Suprapubic skin (tissue), 4 donors: ENCODE measurements around the gene DNAJC19. TPM values are rescaled to one million over a fixed set of nuclear protein-coding genes. Genes with fewer than 3 reads are reported as not detected.

ENCODE experiments used
- DNase-seq, 2 donors: peaks; one replicate each; pipeline ENCODE4 v3.0.0-alpha.2; 2019; ENCODE audit warnings: low spot score in 2 of 2
- H3K27ac ChIP-seq: fragments of 200-600 bp; sonication (generic); one replicate; pipeline ENCODE4 v1.5.1; 2019
- H3K27me3 ChIP-seq: fragments of 200-600 bp; sonication (generic); one replicate; pipeline ENCODE4 v1.5.1; 2019
- H3K36me3 ChIP-seq: fragments of 200-600 bp; sonication (generic); one replicate; pipeline ENCODE4 v1.5.1; 2019
- H3K4me1 ChIP-seq: fragments of 200-600 bp; sonication (generic); one replicate; pipeline ENCODE4 v1.5.1; 2019
- H3K4me3 ChIP-seq: fragments of 200-600 bp; sonication (generic); one replicate; pipeline ENCODE4 v1.5.1; 2019; ENCODE audit warnings: mild to moderate bottlenecking
- H3K9me3 ChIP-seq: fragments of 200-600 bp; sonication (generic); one replicate; pipeline ENCODE4 v1.5.1; 2019
- CTCF ChIP-seq, 2 donors: fragments of 200-600 bp in 1 of 2; fragments of 450-650 bp in 1 of 2; sonication (generic) in 1 of 2; IDR thresholded peaks; one replicate each; pipeline ENCODE4 v1.5.1; 2016 to 2019; ENCODE audit warnings: antibody characterized with exemption in 2 of 2, mild to moderate bottlenecking in 1 of 2, moderate library complexity in 1 of 2
- EP300 ChIP-seq: sonication (generic); formaldehyde crosslinking; IDR thresholded peaks from one replicate; pipeline ENCODE4 v1.6.1; 2017; ENCODE audit warnings: antibody characterized with exemption
- POLR2A ChIP-seq, 2 donors: fragments of 450-650 bp; IDR thresholded peaks; one replicate each; pipeline ENCODE4 v1.6.1; 2017; ENCODE audit warnings: antibody characterized with exemption in 2 of 2, mild to moderate bottlenecking in 2 of 2, moderate library complexity in 2 of 2
- POLR2AphosphoS5 ChIP-seq, 3 donors: sonication (generic); formaldehyde crosslinking; IDR thresholded peaks; one replicate each; pipeline ENCODE4 v1.6.1; 2017; ENCODE audit warnings: antibody characterized with exemption in 3 of 3
- WGBS: methylation state at CpG from one replicate; pipeline ENCODE4 v1.1.5; 2018; 5-methylcytosine and 5-hydroxymethylcytosine counted together
- total RNA-seq, 4 donors: library from RNA; depleted of rRNA; stranded (reverse); fragments of >200 nt; gene quantifications; one replicate each; pipeline ENCODE4 v1.1.0, GENCODE V29; 2016

The DNAJC19 gene
- total RNA-seq = 10 to 100 TPM; 23.8 to 26.7 (median 25.1) TPM

GRCh38 chr3:180989291-180990163, at the start of gene DNAJC19:
Gene DNAJC19, minus strand, starts transcription at chr3:180989736. Its CDS starts 134 bp downstream, at chr3:180989602.
- Histone ChIP-seq H3K27ac (peak within 1 kb of the TSS; percentile 90), H3K4me3 (peak within 1 kb of the TSS; percentile 71), H3K27me3 (no peaks in the 10 kb centered on the region), H3K9me3 (no peaks in the 10 kb centered on the region), H3K36me3 (peaks cover 13% of the 10 kb centered on the region), H3K4me1 (peaks cover 26% of the 10 kb centered on the region)
- TF ChIP-seq EP300 (no peak), POLR2A (IDR thresholded peaks at IDR 0.05) (peak in 1 of 2 donors; percentile 72), POLR2AphosphoS5 (IDR thresholded peaks at IDR 0.05) (peak; percentile 52 to 88 (median 88)), CTCF (IDR thresholded peaks at IDR 0.05) (no peak)
- WGBS = under 1% methylated on average over 43 of the region's 43 CpGs
- DNase-seq = peak; percentile 93 to 95

GRCh38 chr3:181030948-181031347, 41.4 kb upstream of the DNAJC19 start:
- no peak for TF ChIP-seq POLR2A (IDR thresholded peaks at IDR 0.05)
- no peak for TF ChIP-seq POLR2AphosphoS5 (IDR thresholded peaks at IDR 0.05)
- TF ChIP-seq EP300 = no peak
- no peak for TF ChIP-seq CTCF (IDR thresholded peaks at IDR 0.05)
- Histone ChIP-seq H3K36me3 (no peaks in the 10 kb centered on the region), H3K4me1 (no peaks in the 10 kb centered on the region), H3K4me3 (no peak overlapping the region), H3K9me3 (peaks cover 4% of the 10 kb centered on the region), H3K27ac (no peak overlapping the region), H3K27me3 (no peaks in the 10 kb centered on the region)
- no peak for DNase-seq

GRCh38 chr3:181025204-181025603, 35.7 kb upstream of the DNAJC19 start:
- DNase-seq = no peak
- Histone ChIP-seq H3K4me1 (no peaks in the 10 kb centered on the region), H3K4me3 (no peak overlapping the region), H3K36me3 (no peaks in the 10 kb centered on the region), H3K27ac (no peak overlapping the region), H3K27me3 (no peaks in the 10 kb centered on the region), H3K9me3 (peaks cover 23% of the 10 kb centered on the region)
- TF ChIP-seq POLR2AphosphoS5 (IDR thresholded peaks at IDR 0.05) (no peak), POLR2A (IDR thresholded peaks at IDR 0.05) (no peak), CTCF (IDR thresholded peaks at IDR 0.05) (no peak), EP300 (no peak)

- Histone ChIP-seq H3K4me3 (no peak overlapping the region), H3K27ac (no peak overlapping the region), H3K27me3 (no peaks in the 10 kb centered on the region), H3K9me3 (no peaks in the 10 kb centered on the region), H3K36me3 (no peaks in the 10 kb centered on the region), H3K4me1 (no peaks in the 10 kb centered on the region)
- 52% methylated on average over 2 of the region's 2 CpGs for WGBS
- no peak for TF ChIP-seq CTCF (IDR thresholded peaks at IDR 0.05)
- TF ChIP-seq POLR2AphosphoS5 (IDR thresholded peaks at IDR 0.05) = no peak
- TF ChIP-seq EP300 = no peak
- TF ChIP-seq POLR2A (IDR thresholded peaks at IDR 0.05) = no peak
- no peak for DNase-seq
Observed at GRCh38 chr3:181017690-181018089, 28.2 kb upstream of the DNAJC19 start.

- no peak overlapping the region for H3K4me3 ChIP-seq
- DNase-seq = no peak
- no peaks in the 10 kb centered on the region for H3K9me3 ChIP-seq
- H3K36me3 ChIP-seq = no peaks in the 10 kb centered on the region
- no peaks in the 10 kb centered on the region for H3K27me3 ChIP-seq
- TF ChIP-seq POLR2A (IDR thresholded peaks at IDR 0.05) = no peak
- no peak for TF ChIP-seq CTCF (IDR thresholded peaks at IDR 0.05)
- TF ChIP-seq EP300 = no peak
- no peak for TF ChIP-seq POLR2AphosphoS5 (IDR thresholded peaks at IDR 0.05)
- H3K4me1 ChIP-seq = no peaks in the 10 kb centered on the region
- 65% methylated on average over 5 of the region's 5 CpGs for WGBS
- no peak overlapping the region for H3K27ac ChIP-seq
Observed at GRCh38 chr3:181009225-181009624, 19.7 kb upstream of the DNAJC19 start.
